ENCODE results near the gene POLR3E.

POLR3E gene

GRCh38 chr16:22313876-22314470 lies 16.8 kb downstream of the POLR3E start:
- no peak overlapping the region for H3K4me3 ChIP-seq (ENCODE audit: low read depth, low read length)
- DNase-seq (ENCODE audit: low read depth) = no peak

GRCh38 chr16:22314661-22315626 lies 17.7 kb downstream of the POLR3E start:
- no peak for DNase-seq (ENCODE audit: low read depth)
- H3K4me3 ChIP-seq (ENCODE audit: low read depth, low read length) = no peak overlapping the region

- H3K4me3 ChIP-seq (ENCODE audit: low read depth, low read length) = no peak overlapping the region
- DNase-seq (ENCODE audit: low read depth) = no peak
Measured at GRCh38 chr16:22315979-22316378, 18.8 kb downstream of the POLR3E start.

DNA sequence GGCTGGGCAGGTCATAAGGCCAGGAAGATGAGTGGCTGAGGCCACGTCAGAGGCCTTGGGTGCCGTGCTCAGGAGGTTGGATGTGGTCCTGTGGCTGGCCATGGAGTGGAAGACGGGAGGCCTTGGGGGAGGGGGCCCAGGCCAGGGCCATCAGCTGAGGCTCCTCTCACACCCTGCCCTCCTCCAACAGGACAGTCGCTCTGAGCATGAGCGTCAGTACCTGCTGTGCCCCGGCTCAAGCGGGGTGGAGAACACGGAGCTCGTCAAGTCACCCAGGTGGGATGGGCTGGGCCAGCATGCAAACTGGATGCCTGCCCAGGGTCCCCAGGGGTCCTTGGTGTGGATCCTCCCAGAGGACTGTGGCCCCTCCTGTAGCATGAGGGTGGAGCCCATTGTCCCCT lies 19.2 kb downstream of the POLR3E start:
- H3K4me3 ChIP-seq (ENCODE audit: low read depth, low read length) = no peak overlapping the region
- no peak for DNase-seq (ENCODE audit: low read depth)

GRCh38 chr16:22317001-22317530 lies 19.9 kb downstream of the POLR3E start:
- no peak for DNase-seq (ENCODE audit: low read depth)
- no peak overlapping the region for H3K4me3 ChIP-seq (ENCODE audit: low read depth, low read length)

- H3K4me3 ChIP-seq (ENCODE audit: low read depth, low read length) = no peak overlapping the region
- no peak for DNase-seq (ENCODE audit: low read depth)
Measured at GRCh38 chr16:22317625-22318024, 20.4 kb downstream of the POLR3E start.

DNA sequence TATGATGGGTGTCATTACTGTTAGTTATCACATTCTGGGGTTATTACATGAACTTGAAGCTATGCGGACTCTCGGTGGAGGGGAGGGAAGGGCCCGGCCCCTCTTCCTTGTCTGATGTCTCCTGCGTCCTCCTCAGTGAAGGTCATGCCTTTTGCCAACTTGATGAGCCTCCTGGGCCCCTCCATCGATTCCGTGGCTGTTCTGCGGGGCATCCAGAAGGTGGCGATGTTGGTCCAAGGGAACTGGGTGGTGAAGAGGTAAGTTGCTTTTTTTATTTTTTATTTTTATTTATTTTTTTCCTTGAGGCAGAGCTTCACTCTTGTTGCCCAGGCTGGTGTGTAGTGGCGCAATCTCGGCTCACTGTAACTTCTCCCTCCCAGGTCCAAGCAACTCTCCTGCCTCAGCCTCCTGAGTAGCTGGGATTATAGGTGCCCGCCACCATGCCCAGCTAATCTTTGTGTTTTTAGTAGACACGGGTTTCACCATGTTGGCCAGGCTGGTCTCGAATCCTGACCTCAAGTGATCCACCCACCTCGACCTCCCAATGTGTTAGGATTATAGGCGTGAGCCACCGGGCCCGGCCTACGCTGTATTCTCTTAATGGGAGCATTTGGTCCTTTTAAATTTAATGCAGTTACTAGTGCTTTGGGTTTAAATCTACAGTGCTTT lies 21.6 kb downstream of the POLR3E start:
- DNase-seq (ENCODE audit: low read depth) = no peak
- H3K4me3 ChIP-seq (ENCODE audit: low read depth, low read length) = no peak overlapping the region

DNA sequence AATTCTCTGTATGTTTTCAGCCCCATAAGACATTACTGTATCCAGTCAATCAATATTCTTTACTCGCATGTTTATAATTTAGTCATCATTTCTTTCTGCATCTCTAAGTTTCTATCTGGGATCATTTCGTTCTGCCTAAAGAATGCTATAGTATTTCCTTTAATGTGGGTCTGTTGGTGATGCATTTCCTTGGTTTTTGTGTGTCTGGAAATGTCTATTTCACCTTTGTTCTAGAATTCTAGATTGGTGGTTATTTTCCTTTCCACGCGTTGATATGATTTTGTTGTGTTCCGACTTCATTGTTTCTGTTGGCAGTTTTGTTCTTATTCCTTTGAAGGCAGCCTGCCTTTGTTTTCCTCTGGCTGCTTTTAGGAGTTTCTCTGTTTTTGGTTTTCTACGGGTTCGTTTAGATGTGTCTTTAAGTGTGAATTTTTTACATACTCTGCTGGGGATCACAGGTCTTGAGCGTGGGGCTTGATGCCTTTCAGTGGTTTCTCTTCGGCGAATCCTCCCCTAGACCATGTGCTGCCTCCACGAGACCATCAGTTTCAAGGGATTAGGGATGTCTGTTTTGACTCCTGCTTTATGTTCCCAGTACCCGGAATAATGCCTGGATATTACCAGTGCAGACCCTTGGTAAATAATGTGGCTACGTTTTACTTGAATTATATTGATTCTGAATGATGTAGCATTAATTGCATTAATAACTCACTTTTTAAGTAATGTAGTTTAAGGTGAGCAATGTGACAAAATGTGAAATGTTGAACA lies 23.5 kb downstream of the POLR3E start:
- DNase-seq (ENCODE audit: low read depth) = no peak
- no peak overlapping the region for H3K4me3 ChIP-seq (ENCODE audit: low read depth, low read length)

- DNase-seq (ENCODE audit: low read depth) = peak; percentile 26
- no peak overlapping the region for H3K4me3 ChIP-seq (ENCODE audit: low read depth, low read length)
Measured at GRCh38 chr16:22321340-22322001, 24.3 kb downstream of the POLR3E start.

DNA sequence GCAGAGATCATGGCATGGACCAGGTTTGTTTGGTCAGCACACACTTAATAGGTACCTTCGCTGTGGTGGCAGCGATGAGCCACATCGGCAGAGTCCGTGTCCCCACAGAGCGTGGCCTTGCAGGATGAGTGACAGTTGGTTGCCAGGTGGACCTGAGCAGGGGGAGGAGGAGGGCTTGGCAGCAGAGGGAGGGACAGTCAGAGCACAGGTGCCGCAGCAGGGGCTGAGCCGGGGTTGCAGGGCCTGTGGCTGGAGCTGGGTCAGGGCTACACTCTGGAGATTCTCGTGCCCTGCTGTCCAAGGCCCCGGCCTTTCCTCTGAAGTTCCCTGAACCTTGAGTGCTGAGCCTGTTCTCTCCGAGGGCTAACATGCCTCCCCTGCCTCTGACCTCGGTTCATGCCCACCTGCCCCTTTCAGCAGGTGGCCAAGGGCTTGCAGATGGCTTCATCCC lies 24.8 kb downstream of the POLR3E start:
- no peak overlapping the region for H3K4me3 ChIP-seq (ENCODE audit: low read depth, low read length)
- DNase-seq (ENCODE audit: low read depth) = no peak

DNA sequence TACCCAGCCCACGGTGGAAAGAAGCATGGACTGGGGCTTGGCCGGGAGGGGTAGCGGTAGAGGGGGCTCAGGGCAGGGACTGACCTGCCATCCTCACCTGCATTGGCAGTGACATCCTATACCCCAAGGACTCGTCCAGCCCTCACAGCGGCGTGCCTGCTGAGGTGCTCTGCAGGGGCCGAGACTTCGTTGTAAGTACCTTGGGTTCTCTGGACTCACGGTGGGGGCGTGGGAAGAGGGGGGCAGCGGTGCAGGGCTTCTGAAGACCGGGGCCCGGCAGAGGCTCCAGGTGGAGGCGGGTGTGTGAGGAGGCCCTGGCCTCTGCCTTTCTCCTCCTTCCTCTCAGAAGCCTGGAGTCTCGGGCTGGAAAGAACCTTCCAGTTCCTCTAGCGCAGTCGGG lies 25.5 kb downstream of the POLR3E start:
- H3K4me3 ChIP-seq (ENCODE audit: low read depth, low read length) = no peak overlapping the region
- DNase-seq (ENCODE audit: low read depth) = no peak

DNA sequence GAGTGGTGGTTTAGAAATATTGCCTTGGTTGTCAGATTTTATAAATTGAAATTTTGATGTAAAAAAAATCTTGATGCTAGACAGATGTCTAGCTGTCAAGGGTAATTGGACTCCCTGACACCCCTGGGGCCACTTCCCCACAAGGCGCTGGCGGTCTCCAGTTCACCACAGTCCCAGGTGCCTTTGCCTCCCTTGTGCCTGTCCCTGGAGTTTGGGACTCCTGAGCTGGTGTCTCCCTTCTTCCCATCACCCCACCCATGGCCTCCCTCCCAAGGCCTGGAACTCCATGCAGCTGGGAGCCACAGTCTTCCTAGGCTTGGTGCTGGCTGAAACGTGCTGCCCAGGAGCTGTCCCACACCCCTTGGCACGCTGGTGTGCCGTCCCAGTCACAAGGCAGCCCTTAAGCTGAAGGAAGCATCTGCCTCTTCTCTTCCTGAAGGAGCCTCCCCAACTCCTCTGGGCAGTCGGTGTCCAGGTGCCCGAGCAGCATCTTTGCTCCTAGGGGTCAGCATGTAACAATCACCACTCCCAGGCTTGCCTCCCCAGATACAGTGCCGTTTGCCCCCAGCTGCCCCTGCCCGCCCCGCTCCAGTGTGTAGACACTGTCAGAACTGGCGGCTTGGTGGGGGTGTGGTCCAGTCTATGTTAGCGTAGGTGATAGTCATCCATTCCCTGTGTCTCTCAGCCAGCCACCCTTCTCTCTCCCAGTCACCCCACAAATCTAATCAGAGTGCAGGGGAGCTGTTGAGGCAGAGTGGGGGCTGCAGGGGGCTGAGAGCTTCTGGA lies 26.2 kb downstream of the POLR3E start:
- DNase-seq (ENCODE audit: low read depth) = no peak
- no peak overlapping the region for H3K4me3 ChIP-seq (ENCODE audit: low read depth, low read length)

- no peak for DNase-seq (ENCODE audit: low read depth)
- no peak overlapping the region for H3K4me3 ChIP-seq (ENCODE audit: low read depth, low read length)
Measured at GRCh38 chr16:22323959-22324786, 27.0 kb downstream of the POLR3E start.

- no peak overlapping the region for H3K4me3 ChIP-seq (ENCODE audit: low read depth, low read length)
- no peak for DNase-seq (ENCODE audit: low read depth)
Measured at GRCh38 chr16:22324787-22325597, 27.8 kb downstream of the POLR3E start.

DNA sequence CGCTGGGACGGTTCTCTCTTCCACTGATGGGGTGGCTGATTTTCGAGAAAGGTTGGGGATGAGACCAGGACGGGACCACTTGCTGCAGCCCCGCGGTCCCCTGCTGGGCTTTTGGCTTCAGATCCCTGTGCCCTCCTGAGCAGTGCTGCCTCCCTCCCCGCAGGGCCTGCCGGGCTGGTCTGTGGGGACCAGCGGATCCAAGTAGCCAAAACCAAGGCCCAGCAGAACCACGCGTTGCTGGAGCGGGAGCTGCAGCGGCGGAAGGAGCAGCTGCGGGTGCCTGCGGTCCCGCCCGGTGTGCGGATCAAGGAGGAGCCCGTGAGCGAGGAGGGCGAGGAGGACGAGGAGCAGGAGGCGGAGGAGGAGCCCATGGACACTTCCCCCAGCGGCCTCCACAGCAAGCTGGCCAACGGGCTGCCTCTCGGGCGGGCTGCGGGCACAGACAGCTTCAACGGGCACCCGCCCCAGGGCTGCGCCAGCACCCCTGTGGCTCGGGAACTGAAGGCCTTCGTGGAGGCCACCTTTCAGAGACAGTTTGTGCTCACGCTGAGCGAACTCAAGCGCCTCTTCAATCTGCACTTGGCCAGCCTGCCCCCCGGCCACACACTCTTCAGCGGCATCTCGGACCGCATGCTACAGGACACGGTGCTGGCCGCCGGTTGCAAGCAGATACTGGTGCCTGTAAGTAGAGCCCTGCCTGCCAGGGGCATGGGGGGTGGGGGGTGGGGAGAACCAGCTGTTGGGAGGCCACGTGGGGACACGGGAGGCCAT lies 28.6 kb downstream of the POLR3E start:
- no peak for DNase-seq (ENCODE audit: low read depth)

GRCh38 chr16:22326369-22326652 lies 29.1 kb downstream of the POLR3E start:
- H3K4me3 ChIP-seq (ENCODE audit: low read depth, low read length) = no peak overlapping the region
- no peak for DNase-seq (ENCODE audit: low read depth)

More for the DNA sequence above, 28.6 kb downstream of the POLR3E start:
- no peak overlapping the region for H3K4me3 ChIP-seq (ENCODE audit: low read depth, low read length)

Data from skeletal muscle cell (primary cell).